Pancreas (tissue), 10 donors: Measurements from ENCODE around the gene PAGE2B. TPM values are rescaled to one million over a fixed set of nuclear protein-coding genes. Genes with fewer than 3 reads are reported as not detected.

ENCODE experiments used
- ATAC-seq, 4 donors: fragments of 200-7000 bp; cut with Tn5 transposase; one replicate each; pipeline versions ENCODE4 v1.8.0 to v1.9.1; 2020; ENCODE audit warnings: mild to moderate bottlenecking in 4 of 4, moderate library complexity in 4 of 4
- DNase-seq, 6 donors: peaks; one replicate each; pipeline ENCODE4 v3.0.0-alpha.2; 2020
- FAIRE-seq: peaks from 2 replicates; lab custom pipeline; 2012; peaks lifted over from hg19 to GRCh38; lab: Jason Lieb, UNC
- H3K27ac ChIP-seq, 4 donors: fragments of 200-600 bp; sonication (generic); 1 replicate in 3 of 4; 2 replicates in 1 of 4; pipeline versions ENCODE4 v1.5.0 to v1.8.0; 2020
- H3K27me3 ChIP-seq, 4 donors: fragments of 200-600 bp; one replicate each; pipeline ENCODE4 v1.8.0; 2021
- H3K36me3 ChIP-seq, 3 donors: fragments of 200-600 bp; sonication (generic) in 1 of 3; one replicate each; pipeline versions ENCODE4 v1.5.0 to v1.8.0; 2020 to 2021
- H3K4me1 ChIP-seq, 3 donors: fragments of 200-600 bp; one replicate each; pipeline ENCODE4 v1.8.0; 2021
- H3K4me3 ChIP-seq, 4 donors: fragments of 200-600 bp; sonication (generic) in 2 of 4; one replicate each; pipeline versions ENCODE4 v1.5.0 to v1.8.0; 2020 to 2021
- H3K9me3 ChIP-seq, 4 donors: fragments of 200-600 bp; one replicate each; pipeline ENCODE4 v1.8.0; 2021
- WGBS, 2 donors: extraction: QIAGEN DNeasy Blood & Tissue Kit; methylation state at CpG; one replicate each; pipeline ENCODE4 v1.1.7; 2013; 5-methylcytosine and 5-hydroxymethylcytosine counted together
- intact Hi-C, 3 donors: fragments of 100-400 bp; cut with DNase I; formaldehyde crosslinking; loops; one replicate each; pipeline versions ENCODE4 v1.11.1 to v1.14.2; 2022
- polyA plus RNA-seq, 2 donors: library from polyadenylated mRNA; stranded (reverse); fragments of 200-250 nt; gene quantifications; one replicate each; pipeline ENCODE4 v1.2.3, GENCODE V29; 2013
- total RNA-seq, 6 donors: library from RNA; stranded (reverse); fragmentation: NEBNext Ultra II Directional in 4 of 6; extraction: Animal tissue kit (Norgen Biotek cat#: 25700) in 4 of 6; gene quantifications; one replicate each; pipeline versions ENCODE4 v1.2.1 to v1.2.4, GENCODE V29; 2021 to 2023
- TF ChIP-seq, protein P1 (sequence below), 4 donors: fragments of 200-600 bp; sonication (generic) in 3 of 4; IDR thresholded peaks; one replicate each; pipeline versions ENCODE4 v1.5.0 to v1.8.0; 2021; ENCODE audit warnings: antibody characterized with exemption in 4 of 4
- donor health status: healthy with polysubstance abuse.
- donor health status: DM: no; HTN: no; CAD: no; lungs with moderate emphysema.
- donor health status: DM: no; HTN: no; CAD: no.
- donor health status: control.
- donor health status: control.
- donor health status: Bipolar disorder and iron deficiency.
- donor health status: DM: yes; HTN: yes; CAD: no.
- donor health status: DM: no; HTN: no; CAD: no.
- donor health status: DM: no; HTN: no; CAD: no.
- donor health status: DM: yes; HTN: yes; CAD: no.

PAGE2B gene
- total and polyA plus RNA-seq, 8 donors, result 0.54 TPM; not detected in 7

DNA sequence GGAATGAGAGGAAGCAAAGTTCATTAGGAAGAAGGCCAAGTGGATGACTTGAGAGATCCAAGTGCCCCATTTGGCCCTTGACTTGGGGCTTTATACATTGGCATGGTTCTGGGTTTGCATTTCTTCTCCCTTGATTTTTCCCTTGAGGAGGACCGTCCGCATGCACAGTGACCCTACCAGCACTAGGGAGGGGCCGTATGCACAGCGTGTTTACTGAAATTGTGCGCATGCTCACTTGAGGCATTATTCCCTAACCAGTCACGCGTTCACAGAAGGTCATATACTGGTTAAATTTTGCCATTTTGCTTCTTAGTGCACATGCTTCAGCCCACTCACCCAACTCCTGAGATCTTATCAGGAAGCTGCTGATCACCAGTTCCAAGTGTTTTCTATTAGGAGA lies 49.1 kb downstream of the PAGE2B start:
- ATAC-seq (no peak), DNase-seq (no peak), FAIRE-seq (no peak)
- WGBS, 2 donors, result 63 to 90% methylated on average over 7 of the region's 7 CpGs
- TF ChIP-seq, protein P1, sequence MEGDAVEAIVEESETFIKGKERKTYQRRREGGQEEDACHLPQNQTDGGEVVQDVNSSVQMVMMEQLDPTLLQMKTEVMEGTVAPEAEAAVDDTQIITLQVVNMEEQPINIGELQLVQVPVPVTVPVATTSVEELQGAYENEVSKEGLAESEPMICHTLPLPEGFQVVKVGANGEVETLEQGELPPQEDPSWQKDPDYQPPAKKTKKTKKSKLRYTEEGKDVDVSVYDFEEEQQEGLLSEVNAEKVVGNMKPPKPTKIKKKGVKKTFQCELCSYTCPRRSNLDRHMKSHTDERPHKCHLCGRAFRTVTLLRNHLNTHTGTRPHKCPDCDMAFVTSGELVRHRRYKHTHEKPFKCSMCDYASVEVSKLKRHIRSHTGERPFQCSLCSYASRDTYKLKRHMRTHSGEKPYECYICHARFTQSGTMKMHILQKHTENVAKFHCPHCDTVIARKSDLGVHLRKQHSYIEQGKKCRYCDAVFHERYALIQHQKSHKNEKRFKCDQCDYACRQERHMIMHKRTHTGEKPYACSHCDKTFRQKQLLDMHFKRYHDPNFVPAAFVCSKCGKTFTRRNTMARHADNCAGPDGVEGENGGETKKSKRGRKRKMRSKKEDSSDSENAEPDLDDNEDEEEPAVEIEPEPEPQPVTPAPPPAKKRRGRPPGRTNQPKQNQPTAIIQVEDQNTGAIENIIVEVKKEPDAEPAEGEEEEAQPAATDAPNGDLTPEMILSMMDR (IDR thresholded peaks at IDR 0.05), result no peak
- intact Hi-C loops, result no loop called here
- Histone ChIP-seq H3K27ac (no peak overlapping the region), H3K4me1 (no peaks in the 10 kb centered on the region), H3K4me3 (no peak overlapping the region), H3K9me3 (no peaks in the 10 kb centered on the region), H3K27me3 (peaks cover 0 to 11% (median 0%) of the 10 kb centered on the region in 4 donors), H3K36me3 (no peaks in the 10 kb centered on the region)

DNA sequence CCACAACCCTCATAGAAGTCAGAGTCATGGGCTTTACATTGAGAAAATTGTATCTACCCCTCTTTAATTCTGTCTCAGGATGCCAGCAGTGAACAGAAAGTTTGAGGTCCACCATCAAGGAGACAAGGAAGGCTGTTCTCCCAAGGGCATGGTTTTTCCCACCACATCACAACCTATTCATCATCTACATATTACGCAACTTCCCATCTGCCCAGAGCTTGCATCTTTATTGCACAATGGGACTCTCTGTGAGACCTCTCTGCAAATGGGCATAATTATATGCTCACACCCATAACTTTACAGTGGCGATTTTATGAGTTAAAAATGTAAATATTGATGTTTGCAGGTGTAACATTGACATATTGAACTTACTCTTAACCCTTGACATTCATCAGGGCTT lies 52.9 kb downstream of the PAGE2B start:
- H3K36me3 ChIP-seq, result no peaks in the 10 kb centered on the region
- H3K4me3 ChIP-seq, result no peak overlapping the region
- H3K4me1 ChIP-seq, result no peaks in the 10 kb centered on the region
- no peak for FAIRE-seq
- DNase-seq, result no peak
- ATAC-seq, result no peak
- intact Hi-C loops, result no loop called here
- 35 to 41% methylated on average over 2 of the region's 2 CpGs for WGBS, 2 donors
- H3K27ac ChIP-seq, result no peak overlapping the region
- H3K27me3 ChIP-seq, result peaks cover 0 to 19% (median 0%) of the 10 kb centered on the region in 4 donors
- H3K9me3 ChIP-seq, result no peaks in the 10 kb centered on the region
- TF ChIP-seq, protein P1 (IDR thresholded peaks at IDR 0.05), result no peak

Other genes with a start within 250 kb of the PAGE2B start
- gene TRO, start 154.2 kb upstream of the PAGE2B start, total RNA-seq, result 10 to 100 TPM in 2 of 6 donors, 1 to 10 TPM in 4; 6.0 to 15.0 (median 9.2) TPM
- gene TRO, start 154.2 kb upstream of the PAGE2B start, polyA plus RNA-seq, result 100 to 1,000 TPM in 1 of 2 donors, 10 to 100 TPM in 1; 39.3 to 107 TPM
- gene PFKFB1, start 80.8 kb upstream of the PAGE2B start, total RNA-seq, result 1 to 10 TPM in 2 of 6 donors, under 1 TPM in 4; 0.22 to 1.2 (median 0.81) TPM
- 1 to 10 TPM; 1.4 to 3.7 TPM for gene PFKFB1, start 80.8 kb upstream of the PAGE2B start, polyA plus RNA-seq
- gene APEX2, start 74.7 kb upstream of the PAGE2B start, total RNA-seq, result 1 to 10 TPM; 3.5 to 8.6 (median 5.8) TPM
- 1 to 10 TPM; 4.5 to 8.0 TPM for gene APEX2, start 74.7 kb upstream of the PAGE2B start, polyA plus RNA-seq
- under 1 TPM; 0.14 to 0.97 (median 0.30) TPM for gene ALAS2, start 44.1 kb upstream of the PAGE2B start, total RNA-seq
- gene ALAS2, start 44.1 kb upstream of the PAGE2B start, polyA plus RNA-seq, result under 1 TPM; 0.15 to 0.70 TPM
- gene PAGE2, start 14.0 kb downstream of the PAGE2B start, total RNA-seq, result not detected
- under 1 TPM in 1 of 2 donors, not detected in 1; 0.28 TPM for gene PAGE2, start 14.0 kb downstream of the PAGE2B start, polyA plus RNA-seq
- not detected for gene PAGE5, start 145.3 kb downstream of the PAGE2B start, total RNA-seq
- not detected for gene PAGE5, start 145.3 kb downstream of the PAGE2B start, polyA plus RNA-seq
- not detected for gene PAGE3, start 189.9 kb downstream of the PAGE2B start, total RNA-seq
- not detected for gene PAGE3, start 189.9 kb downstream of the PAGE2B start, polyA plus RNA-seq